Posterior cingulate gyrus (tissue), 11 donors: Measurements from ENCODE around the gene ITIH6.
"Not testable (repeated sequence)": the region's sequence is repeated elsewhere in the genome, so short reads cannot be mapped to it uniquely, and the experiment has no call there.

ENCODE experiments used
- DNase-seq, 10 donors: peaks; one replicate each; pipeline versions ENCODE4 v3.0.0 to v3.0.0-alpha.2; 2020 to 2021; ENCODE audit warnings: mixed read lengths in 3 of 10
- intact Hi-C: fragments of 100-400 bp; cut with DNase I; formaldehyde crosslinking; loops from one replicate; pipeline ENCODE4 v1.15.1; 2023

Gene ITIH6

DNA sequence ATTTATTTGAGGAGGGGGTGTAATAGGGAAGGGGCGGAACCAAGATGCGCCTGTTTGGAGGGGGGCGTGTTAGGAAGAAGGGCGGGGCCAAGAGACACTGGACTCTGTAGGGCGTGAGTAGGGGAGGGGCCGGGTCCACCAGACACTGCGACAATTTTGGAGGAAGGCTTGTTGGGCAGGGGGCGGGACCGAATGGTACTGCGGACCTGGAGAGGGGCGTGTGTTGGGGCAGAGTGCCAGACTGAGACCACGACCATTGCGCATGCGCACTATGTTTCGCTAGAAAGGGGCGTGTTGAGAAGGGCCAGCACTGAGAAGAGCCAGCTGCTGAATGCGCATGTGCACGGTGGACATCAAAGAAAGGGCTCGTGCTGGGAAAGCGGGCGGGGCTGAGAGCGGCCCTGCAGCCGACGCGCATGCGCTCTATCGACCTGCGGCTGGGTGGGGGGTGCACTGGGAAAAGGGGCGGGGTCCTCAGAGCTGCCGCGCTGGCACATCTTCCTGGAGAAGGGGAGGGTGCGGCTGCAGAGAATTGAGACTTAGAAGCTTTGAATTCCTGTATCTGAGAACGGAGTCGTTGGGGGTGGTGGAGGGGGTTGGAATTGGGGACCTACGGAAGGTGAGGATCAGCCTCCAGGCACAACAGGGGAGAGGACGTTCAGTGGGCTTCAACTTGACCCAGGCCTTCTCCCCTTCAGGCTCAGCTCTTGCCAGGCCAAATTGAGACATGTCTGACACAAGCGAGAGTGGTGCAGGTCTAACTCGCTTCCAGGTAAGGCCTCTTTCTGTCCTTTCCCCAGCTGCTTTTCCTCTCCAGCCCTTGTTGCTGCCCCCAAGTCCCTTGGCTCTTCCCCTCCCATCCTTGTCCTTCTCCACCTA is 10.8 kb upstream of the ITIH6 start:
- intact Hi-C loops: loop anchor here (2.0 to 5.0 kb wide), 3 partner anchors 167 to 278 kb away; partner anchors contain the start of genes APEX2 and GNL3L
- peak; percentile 80 to 97 (median 85) for DNase-seq

DNA sequence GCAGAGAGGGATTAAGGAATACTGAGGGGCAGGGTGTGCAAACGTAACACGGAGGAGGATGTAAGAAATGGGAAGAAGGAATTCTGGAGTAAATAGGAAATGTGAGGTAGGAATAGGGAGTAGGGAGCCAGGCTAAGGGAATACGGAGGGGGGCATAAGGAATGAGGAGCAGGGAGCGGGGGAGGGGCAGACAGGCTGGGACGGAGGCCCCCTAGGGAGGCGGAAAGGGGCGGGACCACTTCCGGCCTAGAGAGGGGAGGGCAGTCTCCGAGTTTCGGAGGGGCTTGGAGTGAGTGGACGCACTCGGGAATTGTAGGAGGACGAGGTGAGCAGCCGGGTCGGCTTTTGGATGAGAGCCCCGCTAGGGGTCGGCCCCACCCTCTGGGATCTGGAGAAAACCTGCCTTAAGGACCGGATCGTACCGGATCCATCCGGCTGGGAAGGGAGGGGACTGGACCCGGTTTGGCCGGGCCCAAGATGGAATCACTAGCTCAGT is 10.1 kb upstream of the ITIH6 start:
- peak; percentile 52 to 95 (median 66) for DNase-seq
- intact Hi-C loops: loop anchor here (2.0 to 5.0 kb wide), 3 partner anchors 166 to 277 kb away; partner anchors contain the start of genes APEX2 and GNL3L

- DNase-seq: peak in 7 of 10 donors; percentile 20 to 85 (median 27)
- intact Hi-C loops: loop anchor here (2.0 to 5.0 kb wide), 3 partner anchors 165 to 277 kb away; partner anchors contain the start of genes APEX2 and GNL3L
Measured at GRCh38 chrX:54807524-54808108, 9.6 kb upstream of the ITIH6 start, which contains the start of gene MAGED2. Gene MAGED2, plus strand, starts transcription at chrX:54807745. Its CDS starts 1,587 bp downstream, at chrX:54809332.

GRCh38 chrX:54799046-54799445 is 991 bp upstream of the ITIH6 start:
- intact Hi-C loops: no loop called here
- DNase-seq: no peak

- DNase-seq: no peak
- intact Hi-C loops: no loop called here
Measured at GRCh38 chrX:54794795-54795194, 3.3 kb downstream of the ITIH6 start.

DNA sequence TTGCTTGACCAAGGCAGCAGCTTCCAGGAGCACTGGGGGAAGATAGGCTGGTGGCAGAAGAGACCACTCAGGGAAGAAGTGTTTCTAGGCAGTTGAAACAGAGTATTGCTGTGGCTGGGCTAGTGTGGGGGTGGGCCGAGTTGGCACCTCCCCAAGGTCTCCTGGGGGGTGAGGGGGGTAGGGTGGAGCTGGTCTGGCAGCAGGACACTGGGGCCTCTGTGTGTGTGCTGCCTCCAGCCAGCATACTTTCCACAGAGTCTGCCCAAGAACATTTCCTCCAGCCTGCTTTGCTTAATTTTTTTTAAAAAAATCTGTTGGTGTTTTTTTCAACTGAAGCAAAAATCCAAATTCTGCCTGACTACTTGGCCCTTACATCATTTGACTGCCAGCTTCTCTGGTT is 4.0 kb downstream of the ITIH6 start:
- no peak for DNase-seq
- intact Hi-C loops: no loop called here

- DNase-seq, intact Hi-C loops: not testable (repeated sequence)
Measured at GRCh38 chrX:54789405-54789804, 8.7 kb downstream of the ITIH6 start.

GRCh38 chrX:54788446-54788845 is 9.6 kb downstream of the ITIH6 start:
- DNase-seq: no peak
- intact Hi-C loops: no loop called here

DNA sequence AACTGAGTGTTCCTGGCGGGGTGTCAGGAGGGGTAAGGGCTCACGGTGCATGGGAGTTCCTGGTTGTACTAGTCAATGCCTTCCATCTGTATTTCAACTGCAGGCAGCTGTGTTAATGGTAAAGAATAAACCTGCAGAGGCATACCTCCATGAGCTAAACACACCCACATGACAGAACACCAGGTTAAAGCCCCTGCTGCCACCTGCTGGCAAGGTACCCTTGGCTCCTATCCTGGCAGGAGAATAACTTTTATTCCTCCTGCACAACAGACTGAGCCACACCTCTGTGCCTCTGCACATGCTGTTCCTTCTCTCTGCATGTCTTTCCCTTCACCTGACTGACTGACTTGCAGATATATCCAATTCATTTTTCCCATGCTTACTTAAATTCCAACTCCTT is 11.1 kb downstream of the ITIH6 start:
- DNase-seq: no peak
- intact Hi-C loops: no loop called here

- intact Hi-C loops: no loop called here
- DNase-seq: no peak
Measured at GRCh38 chrX:54785901-54786300, 12.2 kb downstream of the ITIH6 start.

- DNase-seq: no peak
- intact Hi-C loops: no loop called here
Measured at GRCh38 chrX:54776987-54777672, 20.9 kb downstream of the ITIH6 start.

DNA sequence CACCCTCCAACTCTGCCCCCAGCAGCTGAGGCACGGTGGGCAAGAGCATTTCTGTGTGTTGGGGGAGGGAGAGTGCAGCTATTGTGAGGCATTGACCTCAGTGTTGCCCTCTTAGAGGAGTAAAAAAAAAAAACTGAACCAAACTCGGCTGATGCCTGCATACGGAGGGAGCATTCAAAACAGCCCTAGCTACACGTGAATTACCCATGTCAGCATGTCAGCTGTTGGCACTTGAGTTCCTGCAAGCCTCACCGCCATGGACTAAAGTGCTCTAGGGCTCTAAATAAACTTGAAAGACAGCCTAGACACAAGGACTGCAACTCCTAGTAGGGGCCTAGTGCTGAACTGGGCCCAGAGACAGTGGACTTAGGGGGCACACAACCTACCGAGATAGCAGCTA is 22.0 kb downstream of the ITIH6 start:
- DNase-seq: no peak
- intact Hi-C loops: no loop called here

DNA sequence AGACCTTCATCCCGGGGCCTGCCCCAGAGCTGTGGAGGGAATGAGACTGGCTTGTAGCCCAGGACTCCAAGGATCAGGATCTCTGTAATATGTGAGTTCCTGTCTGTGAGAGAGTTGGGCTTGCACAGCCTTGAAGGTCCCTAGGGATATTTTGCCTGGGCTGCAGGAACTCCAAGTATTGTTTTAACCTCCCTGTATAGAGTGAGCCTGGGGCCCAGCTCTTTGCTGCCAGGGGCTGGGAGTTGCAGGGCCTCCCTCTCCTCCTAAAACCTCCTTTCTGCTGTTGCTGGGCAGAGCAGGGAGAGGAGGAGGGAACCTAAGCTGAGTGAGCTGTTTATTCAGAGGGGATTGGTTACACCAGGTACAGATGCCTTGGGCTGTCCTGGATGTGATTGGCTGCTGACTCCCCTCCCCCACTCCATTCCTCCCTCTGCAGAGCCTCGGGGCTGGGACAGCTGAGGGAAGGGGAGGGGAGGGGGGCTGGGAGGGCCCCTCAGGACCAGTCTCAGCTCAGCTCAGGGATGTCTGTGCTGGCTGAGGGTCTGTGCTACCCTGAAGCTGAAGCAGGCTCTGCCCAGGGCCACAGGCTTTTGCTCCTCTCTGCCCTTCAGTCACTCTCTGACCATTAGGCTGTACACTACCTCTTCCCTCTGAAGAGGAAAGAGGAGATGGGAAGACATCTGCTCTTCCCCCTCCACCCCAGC is 23.5 kb downstream of the ITIH6 start:
- intact Hi-C loops, DNase-seq: not testable (repeated sequence)

GRCh38 chrX:54758114-54759055 is 39.7 kb downstream of the ITIH6 start:
- intact Hi-C loops: no loop called here
- no peak for DNase-seq

- DNase-seq: no peak
- intact Hi-C loops: no loop called here
Measured at GRCh38 chrX:54754854-54755253, 43.2 kb downstream of the ITIH6 start.

GRCh38 chrX:54748626-54749025 is 49.4 kb downstream of the ITIH6 start:
- no peak for DNase-seq
- intact Hi-C loops: no loop called here

GRCh38 chrX:54747733-54748393 is 50.2 kb downstream of the ITIH6 start:
- intact Hi-C loops: no loop called here
- DNase-seq: no peak

DNA sequence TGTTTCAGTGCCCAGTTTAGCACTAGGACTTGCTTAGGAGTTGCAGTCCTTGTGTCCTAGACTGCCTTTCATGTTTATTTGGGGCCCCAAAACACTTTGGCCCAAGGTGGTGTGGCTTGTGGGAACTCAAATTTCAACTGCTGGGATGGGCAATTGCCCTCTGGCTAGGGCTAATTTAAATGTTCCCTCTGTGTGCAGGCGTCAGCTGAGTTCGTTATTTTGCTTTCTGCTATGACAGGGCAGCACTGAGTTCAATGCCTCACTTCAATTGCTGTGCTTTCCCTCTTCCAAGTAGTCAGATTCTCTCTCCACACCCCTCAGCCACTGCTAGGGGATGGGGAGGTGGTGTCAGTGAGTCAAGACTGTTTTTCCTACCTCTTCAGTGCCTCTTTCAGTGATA is 51.1 kb downstream of the ITIH6 start:
- intact Hi-C loops: no loop called here
- DNase-seq: no peak

DNA sequence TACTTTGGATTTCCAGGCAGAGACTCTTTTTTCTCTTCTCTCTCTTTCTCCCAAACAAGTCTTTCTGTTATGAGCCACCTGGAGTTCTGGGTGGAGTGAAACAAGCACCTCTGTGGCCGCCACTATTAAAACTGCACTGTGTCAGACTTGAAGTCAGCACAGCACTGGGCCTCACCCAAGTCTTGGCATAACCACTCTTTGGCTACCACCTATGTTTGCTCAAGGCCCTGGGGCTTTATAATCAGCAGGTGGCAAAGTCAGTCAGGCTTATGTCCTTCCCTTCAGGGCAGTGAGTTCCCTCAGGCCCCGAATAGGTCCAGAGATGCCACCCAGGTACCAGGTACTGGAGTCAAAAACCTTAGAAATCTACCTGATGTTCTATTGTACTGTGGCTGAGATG is 52.4 kb downstream of the ITIH6 start:
- intact Hi-C loops: no loop called here
- no peak for DNase-seq
